Measurements from ENCODE around the gene NOS3.

Gene NOS3

DNA sequence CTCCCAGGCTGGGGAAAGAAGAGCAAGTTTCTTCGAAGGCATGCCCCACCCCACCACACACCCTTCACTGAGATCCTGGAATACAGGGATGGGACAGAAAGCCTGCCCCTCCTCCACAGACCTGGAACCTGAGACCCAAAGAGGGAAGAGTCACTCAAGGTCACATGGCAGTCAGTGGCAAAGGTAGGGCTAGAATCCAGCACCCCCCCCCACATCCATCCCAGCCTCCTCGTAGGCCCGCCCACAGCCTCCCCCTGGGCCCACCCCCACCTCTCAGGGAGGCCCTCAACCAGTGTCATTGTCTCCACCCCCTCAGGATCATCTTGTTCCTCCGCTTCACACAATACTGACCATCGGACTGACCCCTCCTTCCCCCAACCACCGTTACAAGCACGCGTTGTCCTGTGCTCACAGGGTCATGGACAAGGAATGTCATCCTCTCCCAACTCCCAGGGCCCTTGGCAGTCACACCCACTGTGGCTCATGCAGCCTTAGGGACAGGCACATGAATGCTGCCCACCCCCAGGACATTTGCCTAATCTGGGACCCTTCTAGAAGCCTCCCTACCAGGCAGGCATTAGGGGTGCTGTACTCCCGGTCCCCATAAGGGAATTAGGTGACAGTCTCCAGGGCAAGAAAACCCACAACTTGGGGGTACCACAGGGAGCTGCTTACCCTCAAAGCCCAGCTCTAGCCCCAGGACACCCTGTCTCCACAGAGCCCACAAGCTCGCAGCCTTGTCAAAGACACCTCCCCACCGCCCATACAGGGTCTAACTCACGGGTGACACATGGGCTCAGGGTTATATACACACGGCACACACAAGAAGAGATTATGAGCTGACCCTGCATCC, 14.1 kb upstream of the NOS3 start:
- no peak overlapping the region for H3K4me3 ChIP-seq (ENCODE audit: low read length)
- no peak for DNase-seq (ENCODE audit: low read depth)
- TF ChIP-seq CTCF (IDR thresholded peaks at IDR 0.05; ENCODE audit: insufficient read depth, low read depth, low read length, missing control alignments): no peak

DNA sequence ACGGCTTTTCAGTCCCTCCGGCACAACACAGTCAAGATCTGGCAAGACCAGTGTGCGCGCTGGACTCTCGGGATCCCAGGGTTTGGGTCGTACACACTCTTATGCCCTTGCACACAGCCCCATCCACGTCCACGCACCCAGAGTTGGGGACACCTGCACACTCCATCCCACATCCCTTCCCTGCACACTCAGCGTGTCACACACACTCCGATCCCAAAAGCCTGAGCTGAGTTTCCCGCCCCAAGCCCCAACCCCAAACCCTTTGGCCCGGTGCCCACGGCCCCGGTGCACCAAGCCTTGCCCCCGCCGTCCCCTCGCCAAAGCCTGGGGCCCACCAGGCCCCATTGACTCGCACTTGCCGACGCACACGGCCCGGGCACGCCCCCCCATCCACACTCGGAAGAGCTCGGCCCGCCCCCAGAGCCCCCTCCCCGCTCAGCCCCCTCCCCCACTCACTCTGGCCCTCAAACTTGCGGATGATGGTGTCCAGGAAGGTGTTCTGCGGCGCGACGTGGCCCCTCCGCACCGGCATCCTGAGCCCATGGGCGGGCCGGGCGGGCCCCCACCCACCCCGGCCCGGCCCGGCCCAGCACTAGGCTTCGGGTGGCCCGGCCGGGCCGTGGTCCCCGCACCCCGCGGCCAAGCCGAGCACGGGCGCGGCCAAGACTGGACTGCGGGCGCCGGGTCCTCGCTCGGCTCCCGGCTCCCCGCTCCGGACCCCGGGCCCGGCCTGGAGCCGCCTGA, 13.3 kb upstream of the NOS3 start:
- H3K4me3 ChIP-seq (ENCODE audit: low read length): no peak overlapping the region
- no peak for TF ChIP-seq CTCF (IDR thresholded peaks at IDR 0.05; ENCODE audit: insufficient read depth, low read depth, low read length, missing control alignments)
- no peak for DNase-seq (ENCODE audit: low read depth)

GRCh38 chr7:150978126-150978789, 12.6 kb upstream of the NOS3 start, which contains the start of gene KCNH2:
Gene KCNH2 (minus strand): TSS chr7:150978321. CDS start chr7:150977913, 408 bp downstream.
- DNase-seq (ENCODE audit: low read depth): no peak
- no peak for TF ChIP-seq CTCF (IDR thresholded peaks at IDR 0.05; ENCODE audit: insufficient read depth, low read depth, low read length, missing control alignments)
- no peak within 1 kb of the TSS for H3K4me3 ChIP-seq (ENCODE audit: low read length)

DNA sequence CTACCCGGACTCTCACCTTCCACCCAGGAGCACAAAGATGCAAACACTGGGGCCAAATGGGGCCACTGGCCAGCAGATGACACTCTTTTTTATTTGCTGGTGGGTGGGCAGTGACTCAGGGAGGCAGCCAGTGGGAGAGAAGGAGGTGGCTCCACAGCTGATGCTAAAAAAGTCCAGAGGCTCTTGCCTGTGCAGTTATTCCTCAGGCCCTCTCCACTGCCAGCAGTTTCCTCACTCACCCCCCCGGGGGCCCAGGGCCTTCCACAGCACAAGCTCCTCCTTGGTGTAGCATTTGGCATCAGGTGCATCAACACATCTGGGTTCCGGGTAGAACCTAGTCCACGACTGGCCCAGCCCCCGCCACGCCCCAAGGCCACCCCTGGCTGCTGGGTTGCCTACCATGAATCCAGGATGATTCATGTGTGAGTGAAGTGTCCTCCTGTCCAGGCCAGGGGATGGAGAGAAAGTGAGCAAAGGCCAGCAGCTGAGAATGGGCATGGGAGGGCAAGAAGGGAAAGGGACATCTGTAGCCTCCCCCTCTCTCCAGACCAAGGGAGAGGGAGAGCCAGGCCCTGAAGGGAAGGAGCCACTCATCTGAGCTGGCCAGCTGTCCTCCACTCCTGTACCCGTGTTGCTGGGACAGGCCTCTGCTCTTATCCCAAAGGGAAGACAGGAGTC, 11.0 kb upstream of the NOS3 start:
- no peak for TF ChIP-seq CTCF (IDR thresholded peaks at IDR 0.05; ENCODE audit: insufficient read depth, low read depth, low read length, missing control alignments)
- no peak overlapping the region for H3K4me3 ChIP-seq (ENCODE audit: low read length)
- no peak for DNase-seq (ENCODE audit: low read depth)

DNA sequence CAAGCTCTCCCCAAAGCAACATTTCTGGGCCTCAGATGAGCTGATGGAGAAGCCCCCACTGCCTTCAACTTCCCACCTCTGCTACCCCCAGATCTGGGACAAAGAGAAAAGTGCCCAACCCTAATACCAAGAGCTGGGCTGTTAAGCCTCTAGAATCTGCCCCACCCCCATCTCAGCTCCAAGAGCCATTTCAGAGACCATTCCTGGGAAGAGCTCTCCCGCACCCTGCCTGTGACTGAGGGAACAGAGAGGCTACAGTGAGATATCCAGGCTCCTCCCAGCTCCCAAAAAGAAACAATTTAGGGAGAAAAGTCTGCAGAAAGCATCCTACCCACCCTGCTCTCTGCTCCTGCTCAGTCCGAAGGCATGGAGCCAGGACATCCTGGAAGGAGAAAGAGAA, 10.2 kb upstream of the NOS3 start:
- DNase-seq (ENCODE audit: low read depth): no peak
- H3K4me3 ChIP-seq (ENCODE audit: low read length): no peak overlapping the region
- no peak for TF ChIP-seq CTCF (IDR thresholded peaks at IDR 0.05; ENCODE audit: insufficient read depth, low read depth, low read length, missing control alignments)

- H3K4me3 ChIP-seq (ENCODE audit: low read length): no peak overlapping the region
- TF ChIP-seq CTCF (IDR thresholded peaks at IDR 0.05; ENCODE audit: insufficient read depth, low read depth, low read length, missing control alignments): no peak
- no peak for DNase-seq (ENCODE audit: low read depth)
Measured at GRCh38 chr7:150981644-150982043, 9.2 kb upstream of the NOS3 start.
